Measurements from ENCODE around the gene TGFBR2.

Gene TGFBR2

GRCh38 chr3:30586806-30587486 lies 19.5 kb upstream of the TGFBR2 start (continued):
- TF ChIP-seq ZNF785 (tag by site-specific recombination; IDR thresholded peaks at IDR 0.05): no peak
- no peak for TF ChIP-seq RBAK (tag by site-specific recombination; IDR thresholded peaks at IDR 0.05)
- TF ChIP-seq ZNF174 (tag by site-specific recombination; IDR thresholded peaks at IDR 0.05): no peak
- TF ChIP-seq PRDM10 (tag by site-specific recombination; IDR thresholded peaks at IDR 0.05): no peak
- TF ChIP-seq SCRT1 (tag by site-specific recombination; IDR thresholded peaks at IDR 0.05; ENCODE audit: borderline replicate concordance): no peak
- TF ChIP-seq ZNF596 (tag by site-specific recombination; IDR thresholded peaks at IDR 0.05): no peak

GRCh38 chr3:30587904-30588303 lies 18.5 kb upstream of the TGFBR2 start:
- Histone ChIP-seq H3K27ac (ENCODE audit: extremely low read depth, low read depth, low read length) (no peak overlapping the region), H3K4me1 (ENCODE audit: control insufficient read depth, insufficient read depth, low read length) (no peaks in the 10 kb centered on the region), H3K36me3 (ENCODE audit: control insufficient read depth in 2 of 2, insufficient read depth in 1 of 2, low read length in 2 of 2) (no peaks in the 10 kb centered on the region), H3K4me3 (ENCODE audit: low read depth, low read length) (no peak overlapping the region), H3K9me3 (ENCODE audit: control insufficient read depth, insufficient read depth, low read depth, low read length) (no peaks in the 10 kb centered on the region)
- ChIA-PET POLR2A (no interaction called here), CTCF (no interaction called here)
- no peak for TF ChIP-seq ZNF132 (tag by site-specific recombination; IDR thresholded peaks at IDR 0.05; ENCODE audit: borderline replicate concordance)
- no peak for TF ChIP-seq ZNF701 (tag by site-specific recombination; IDR thresholded peaks at IDR 0.05)
- TF ChIP-seq ZNF350 (tag by site-specific recombination; IDR thresholded peaks at IDR 0.05): no peak
- TF ChIP-seq ZNF518A (tag by site-specific recombination; conservative IDR thresholded peaks at IDR 0.05; ENCODE audit: low read depth): no peak
- TF ChIP-seq ZNF394 (tag by site-specific recombination; IDR thresholded peaks at IDR 0.05; ENCODE audit: borderline replicate concordance): no peak
- no peak for TF ChIP-seq ZNF292 (tag by site-specific recombination; IDR thresholded peaks at IDR 0.05; ENCODE audit: borderline replicate concordance, low read depth)
- no peak for TF ChIP-seq HOXC10 (CRISPR knock-in tag; IDR thresholded peaks at IDR 0.05)
- TF ChIP-seq ZNF16 (tag by site-specific recombination; IDR thresholded peaks at IDR 0.05; ENCODE audit: low read depth): no peak
- no peak for TF ChIP-seq TRIM28 (IDR thresholded peaks at IDR 0.05; ENCODE audit: borderline replicate concordance, low read length)
- TF ChIP-seq ZBTB10 (tag by site-specific recombination; IDR thresholded peaks at IDR 0.05): no peak
- TF ChIP-seq ZNF146 (tag by site-specific recombination; IDR thresholded peaks at IDR 0.05): no peak
- no peak for TF ChIP-seq ZNF560 (tag by site-specific recombination; IDR thresholded peaks at IDR 0.05; ENCODE audit: borderline replicate concordance)
- TF ChIP-seq HOXD13 (CRISPR knock-in tag; IDR thresholded peaks at IDR 0.05; ENCODE audit: borderline replicate concordance): no peak

All from HEK293 (cell line).